Stimulated activated CD8-positive, alpha-beta memory T cell treated with anti-CD3 and anti-CD28 coated beads, Interleukin-15, amount 100 ng/mL, for 48 hours (primary cell): Measurements from ENCODE around the gene NUFIP1.
"Not testable (repeated sequence)": the region's sequence is repeated elsewhere in the genome, so short reads cannot be mapped to it uniquely, and the experiment has no call there.

Source experiments
- DNase-seq, 2 donors: peaks; one replicate each; pipeline ENCODE4 v3.0.0-alpha.2; 2020; ENCODE audit warnings: low read depth in 2 of 2

NUFIP1 gene

DNA sequence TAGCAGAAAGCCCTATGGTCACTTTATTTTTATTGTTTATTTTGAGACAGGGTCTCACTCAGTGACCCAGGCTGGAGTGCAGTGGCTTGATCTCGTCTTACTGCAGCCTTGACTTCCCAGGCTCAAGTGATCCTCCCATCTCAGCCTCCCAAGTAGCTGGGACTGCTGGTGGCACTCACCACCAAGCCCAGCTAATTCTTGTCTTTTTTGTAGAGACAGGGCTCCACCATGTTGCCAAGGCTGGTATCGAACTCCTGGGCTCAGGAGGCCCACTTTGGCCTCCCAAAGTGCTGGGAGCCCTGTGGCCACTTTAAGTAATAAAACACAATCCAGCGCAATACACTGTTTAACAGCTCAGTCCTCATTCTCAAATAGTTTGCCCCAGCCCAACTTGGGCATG lies 69.3 kb downstream of the NUFIP1 start:
- no peak for DNase-seq

DNA sequence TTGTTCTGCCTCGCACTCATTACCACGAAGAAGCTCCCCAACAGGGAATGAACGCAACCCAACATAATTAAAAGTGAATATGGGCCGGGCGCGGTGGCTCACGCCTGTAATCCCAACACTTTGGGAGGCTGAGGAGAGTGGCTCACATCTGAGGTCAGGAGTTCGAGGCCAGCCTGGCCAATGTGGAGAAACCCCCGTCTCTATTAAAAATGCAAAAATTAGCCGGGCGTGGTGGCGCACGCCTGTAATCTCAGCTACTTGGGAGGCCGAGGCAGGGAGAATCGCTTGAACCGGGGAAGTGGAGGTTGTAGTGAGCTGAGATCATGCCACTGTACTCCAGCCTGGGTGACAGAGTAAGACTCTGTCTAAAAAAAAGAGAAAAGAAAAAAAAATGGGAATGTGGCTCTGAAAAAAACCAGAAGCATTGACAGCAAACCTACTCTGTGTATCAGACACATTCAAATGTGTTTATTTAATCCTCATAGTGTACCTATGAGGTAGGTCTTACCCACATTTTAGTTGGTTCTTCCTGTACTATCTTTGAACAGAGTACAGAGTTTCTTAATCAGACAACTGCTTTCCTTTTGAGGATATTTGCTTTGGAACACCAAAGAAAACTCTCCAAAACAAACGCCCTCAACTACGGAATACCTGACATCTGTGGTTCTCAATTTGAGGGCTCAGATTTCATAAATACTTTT lies 70.0 kb downstream of the NUFIP1 start:
- no peak for DNase-seq

DNA sequence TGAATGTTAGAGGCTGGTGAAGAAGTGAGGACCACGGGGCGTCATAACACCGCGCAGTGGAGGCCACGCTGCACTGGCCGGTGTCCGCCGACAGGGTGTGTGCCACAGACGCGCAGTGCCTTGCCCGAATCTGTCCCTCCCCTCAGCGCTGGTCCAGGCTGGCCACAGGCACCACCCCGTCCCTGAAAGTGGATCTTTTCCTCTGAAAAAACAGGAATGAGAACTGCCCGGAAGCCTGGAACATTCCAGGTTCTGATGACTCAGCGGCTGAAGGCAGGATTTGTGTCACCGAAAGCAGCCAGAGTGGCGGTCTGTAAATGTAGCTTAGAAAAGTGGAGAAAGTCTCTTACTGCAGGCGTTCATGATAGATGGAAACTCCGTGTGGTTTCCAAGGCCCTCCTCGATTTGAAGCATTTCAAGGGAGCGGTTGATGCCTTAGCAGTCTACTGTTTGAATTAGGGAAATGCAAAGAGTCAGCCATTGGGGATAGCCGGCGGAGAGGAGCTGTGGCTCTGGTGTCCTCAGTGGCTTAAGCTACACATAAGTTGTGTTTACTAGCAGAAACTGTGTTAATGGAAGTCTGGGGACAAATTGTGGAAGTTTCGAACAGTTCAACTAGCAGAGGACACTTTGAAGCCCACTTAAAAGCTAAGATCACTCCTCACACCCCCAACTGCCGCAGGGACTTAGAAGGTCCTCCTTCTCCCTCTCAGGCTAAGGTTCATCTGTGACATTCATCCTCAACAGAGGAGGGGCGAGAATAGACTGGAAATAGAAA lies 70.8 kb downstream of the NUFIP1 start:
- peak; percentile 70 to 71 for DNase-seq

- DNase-seq, result peak; percentile 87 to 90
Measured at GRCh38 chr13:44917589-44918325, 71.5 kb downstream of the NUFIP1 start.

DNA sequence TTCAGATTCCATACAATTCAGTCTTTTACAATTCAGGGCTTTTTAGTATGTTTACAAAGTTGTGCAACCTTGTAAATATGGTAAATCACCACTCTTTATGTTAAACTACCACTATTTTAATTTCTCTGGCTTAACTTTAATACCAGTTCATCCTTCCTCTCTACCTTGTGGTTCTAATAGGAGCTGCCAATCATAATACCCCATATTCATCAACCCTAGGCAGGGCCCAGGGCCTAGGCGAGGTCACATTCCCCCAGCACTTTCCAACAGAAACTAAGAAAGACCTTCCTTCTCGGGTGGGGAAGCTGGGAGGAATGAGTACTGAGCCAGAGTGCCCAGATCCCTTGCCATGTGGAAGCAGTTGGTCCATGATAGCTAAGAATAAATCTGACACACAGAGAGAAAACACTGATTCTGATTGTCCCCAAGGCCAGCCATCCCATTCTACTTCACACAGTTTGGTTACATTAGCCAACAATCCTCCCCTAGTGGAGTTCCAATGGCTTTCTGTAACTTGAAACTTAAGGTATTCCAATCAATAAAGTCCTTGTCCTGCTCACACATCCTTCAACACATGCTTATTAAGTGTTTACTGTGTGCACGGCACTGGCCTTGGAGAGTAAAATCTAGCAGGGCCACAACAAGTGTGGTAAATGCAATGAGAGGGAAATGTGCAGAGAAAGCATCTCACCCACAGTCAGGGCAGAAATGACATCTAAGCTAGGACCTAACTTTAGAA lies 76.8 kb downstream of the NUFIP1 start:
- no peak for DNase-seq

GRCh38 chr13:44908712-44909111 lies 80.6 kb downstream of the NUFIP1 start:
- DNase-seq, result no peak

GRCh38 chr13:44908266-44908665 lies 81.0 kb downstream of the NUFIP1 start:
- DNase-seq, result no peak

DNA sequence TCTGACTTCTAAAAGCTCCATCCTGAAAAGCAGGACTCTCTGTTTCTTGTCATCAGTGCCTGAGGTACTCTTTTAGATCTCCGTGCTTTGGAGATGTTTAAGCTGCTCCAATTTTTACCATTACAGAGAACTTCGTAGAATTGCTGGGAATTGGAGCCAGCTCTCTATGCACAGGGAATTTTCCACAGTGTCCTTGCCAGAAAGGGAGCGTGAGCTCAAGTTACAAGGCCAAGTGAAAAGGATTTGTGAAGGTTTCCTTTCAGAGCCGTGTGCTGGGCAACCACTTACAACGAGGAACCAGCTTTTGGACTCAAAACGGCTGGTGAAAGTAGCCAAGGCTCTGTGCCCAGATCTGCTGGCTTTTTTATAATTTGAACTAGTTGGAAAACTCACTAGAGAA lies 82.6 kb downstream of the NUFIP1 start:
- DNase-seq, result no peak

- DNase-seq, result no peak
Measured at GRCh38 chr13:44906230-44906629, 83.0 kb downstream of the NUFIP1 start.

GRCh38 chr13:44905556-44905955 lies 83.7 kb downstream of the NUFIP1 start:
- no peak for DNase-seq

- no peak for DNase-seq
Measured at GRCh38 chr13:44904967-44905366, 84.3 kb downstream of the NUFIP1 start.

DNA sequence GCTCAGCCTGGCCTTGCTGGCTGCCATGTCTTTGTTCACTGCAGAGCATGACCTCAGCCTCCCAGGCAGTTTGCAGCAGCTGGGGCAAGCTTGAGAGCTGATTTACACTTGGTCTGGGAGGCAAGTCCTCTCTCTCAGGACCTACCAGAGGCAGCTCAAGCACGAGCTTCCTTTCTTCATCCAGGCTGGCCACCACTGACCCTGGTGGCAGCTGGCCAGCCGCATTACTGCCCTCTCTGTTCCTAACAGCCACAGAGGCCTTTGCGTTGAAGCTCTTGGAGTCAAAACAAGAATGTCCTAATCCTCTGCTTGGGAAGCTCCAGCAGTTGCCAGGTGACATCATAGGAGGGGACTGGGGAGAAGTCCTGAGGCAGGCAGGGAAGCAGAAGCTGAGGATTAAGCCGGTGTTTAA lies 85.7 kb downstream of the NUFIP1 start:
- DNase-seq, result no peak

GRCh38 chr13:44902738-44903137 lies 86.5 kb downstream of the NUFIP1 start:
- DNase-seq, result no peak

GRCh38 chr13:44899967-44900366 lies 89.3 kb downstream of the NUFIP1 start:
- no peak for DNase-seq

DNA sequence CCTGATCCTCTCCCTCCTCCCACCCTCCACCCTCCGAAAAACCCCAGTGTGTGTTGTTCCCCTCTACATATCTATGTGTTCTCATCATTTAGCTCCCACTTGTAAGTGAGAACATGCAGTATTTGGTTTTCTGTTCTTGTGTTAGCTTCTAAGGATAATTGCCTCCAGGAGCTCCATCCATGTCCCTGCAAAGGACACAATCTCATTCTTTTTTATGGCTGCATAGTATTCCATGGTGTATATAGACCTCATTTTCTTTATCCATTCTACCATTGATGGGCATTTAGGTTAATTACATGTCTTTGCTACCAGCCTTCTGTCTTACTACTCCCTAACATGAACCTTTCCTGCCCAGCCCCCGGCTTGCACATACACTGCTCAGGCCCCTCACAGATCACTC lies 91.0 kb downstream of the NUFIP1 start:
- not testable (repeated sequence) for DNase-seq

GRCh38 chr13:44895953-44896335 lies 93.3 kb downstream of the NUFIP1 start:
- no peak for DNase-seq

GRCh38 chr13:44895264-44895952 lies 93.9 kb downstream of the NUFIP1 start:
- DNase-seq, result no peak

DNA sequence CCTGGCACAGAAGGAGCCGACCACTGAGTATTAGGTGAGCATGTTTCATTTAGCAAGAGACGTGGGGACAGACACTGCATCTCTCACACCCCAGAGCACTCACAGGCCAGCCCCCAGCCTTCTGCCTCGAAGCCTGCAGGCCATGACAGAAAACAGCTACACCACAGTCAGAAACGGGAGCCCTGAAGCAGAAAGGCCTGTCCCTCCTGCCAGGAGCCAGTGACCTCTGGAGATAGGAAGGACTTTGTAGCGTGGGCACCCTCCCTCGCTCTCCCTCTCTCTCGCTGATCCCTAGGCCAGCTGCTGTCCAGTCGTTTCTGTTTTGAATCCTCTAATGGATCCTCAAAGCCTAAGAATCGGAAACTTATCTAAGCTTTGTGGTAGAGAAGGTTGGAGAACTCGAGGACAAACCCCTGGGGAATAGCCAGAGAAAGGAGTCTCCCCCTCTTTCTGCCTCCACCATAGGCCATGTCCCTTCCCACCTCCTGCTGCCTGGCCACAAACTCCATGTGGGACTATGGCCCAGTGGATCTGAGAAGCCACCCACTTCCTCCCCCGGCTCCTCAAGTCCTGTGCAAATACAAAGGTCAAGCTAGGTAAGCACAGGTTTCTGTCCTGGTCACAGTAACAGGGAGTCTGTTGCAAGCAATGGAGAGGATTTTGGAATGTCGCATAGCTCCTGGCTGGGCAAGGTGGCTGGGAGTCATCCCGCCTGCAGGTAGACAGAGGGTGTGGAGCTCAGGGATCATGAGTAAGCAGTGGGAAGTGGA lies 95.1 kb downstream of the NUFIP1 start:
- DNase-seq, result no peak
